NCI-H69 (cell line): Measurements from ENCODE around the gene CDKAL1.
A peak's percentile ranks its signal among the peaks of the same experiment; 100 is the strongest.

Experiments
- DNase-seq: peaks from one replicate; lab custom pipeline; 2025; lab: John Stamatoyannopoulos, UW

CDKAL1 gene

GRCh38 chr6:20965276-20965675, 431.0 kb downstream of the CDKAL1 start:
- no peak for DNase-seq

- DNase-seq: no peak
Observed at GRCh38 chr6:20965915-20966314, 431.7 kb downstream of the CDKAL1 start.

- peak; percentile 98 for DNase-seq
Observed at GRCh38 chr6:20969551-20969950, 435.3 kb downstream of the CDKAL1 start.

- DNase-seq: no peak
Observed at GRCh38 chr6:20976391-20976918, 442.2 kb downstream of the CDKAL1 start.

- peak; percentile 69 for DNase-seq
Observed at GRCh38 chr6:20978151-20978614, 443.9 kb downstream of the CDKAL1 start.

GRCh38 chr6:20979076-20979475, 444.8 kb downstream of the CDKAL1 start:
- no peak for DNase-seq

- no peak for DNase-seq
Observed at GRCh38 chr6:20983961-20984360, 449.7 kb downstream of the CDKAL1 start.

- no peak for DNase-seq
Observed at GRCh38 chr6:20985821-20986220, 451.6 kb downstream of the CDKAL1 start.

- no peak for DNase-seq
Observed at GRCh38 chr6:20991910-20992309, 457.7 kb downstream of the CDKAL1 start.

GRCh38 chr6:20996099-20996498, 461.8 kb downstream of the CDKAL1 start:
- DNase-seq: no peak

GRCh38 chr6:20997143-20997769, 463.0 kb downstream of the CDKAL1 start:
- DNase-seq: peak; percentile 44

- DNase-seq: no peak
Observed at GRCh38 chr6:20997770-20998147, 463.5 kb downstream of the CDKAL1 start.

- DNase-seq: no peak
Observed at GRCh38 chr6:20998748-20999448, 464.6 kb downstream of the CDKAL1 start.

- no peak for DNase-seq
Observed at GRCh38 chr6:21000331-21000801, 466.1 kb downstream of the CDKAL1 start.

- DNase-seq: no peak
Observed at GRCh38 chr6:21001736-21002135, 467.5 kb downstream of the CDKAL1 start.

GRCh38 chr6:21003780-21004541, 469.7 kb downstream of the CDKAL1 start:
- DNase-seq: peak; percentile 63

GRCh38 chr6:21005816-21006570, 471.7 kb downstream of the CDKAL1 start:
- DNase-seq: peak; percentile 33

GRCh38 chr6:21019614-21020013, 485.4 kb downstream of the CDKAL1 start:
- no peak for DNase-seq

GRCh38 chr6:21022343-21023107, 488.3 kb downstream of the CDKAL1 start:
- peak; percentile 99 for DNase-seq

- peak; percentile 73 for DNase-seq
Observed at GRCh38 chr6:21023210-21023609, 489.0 kb downstream of the CDKAL1 start.

GRCh38 chr6:21024616-21025015, 490.4 kb downstream of the CDKAL1 start:
- peak; percentile 35 for DNase-seq
